ENCODE measurements around the gene EFCAB9. TPM values are rescaled to one million over a fixed set of nuclear protein-coding genes. Genes with fewer than 3 reads are reported as not detected.

EFCAB9 gene
- total RNA-seq, 2 donors from 2014 or later, result not detected

DNA sequence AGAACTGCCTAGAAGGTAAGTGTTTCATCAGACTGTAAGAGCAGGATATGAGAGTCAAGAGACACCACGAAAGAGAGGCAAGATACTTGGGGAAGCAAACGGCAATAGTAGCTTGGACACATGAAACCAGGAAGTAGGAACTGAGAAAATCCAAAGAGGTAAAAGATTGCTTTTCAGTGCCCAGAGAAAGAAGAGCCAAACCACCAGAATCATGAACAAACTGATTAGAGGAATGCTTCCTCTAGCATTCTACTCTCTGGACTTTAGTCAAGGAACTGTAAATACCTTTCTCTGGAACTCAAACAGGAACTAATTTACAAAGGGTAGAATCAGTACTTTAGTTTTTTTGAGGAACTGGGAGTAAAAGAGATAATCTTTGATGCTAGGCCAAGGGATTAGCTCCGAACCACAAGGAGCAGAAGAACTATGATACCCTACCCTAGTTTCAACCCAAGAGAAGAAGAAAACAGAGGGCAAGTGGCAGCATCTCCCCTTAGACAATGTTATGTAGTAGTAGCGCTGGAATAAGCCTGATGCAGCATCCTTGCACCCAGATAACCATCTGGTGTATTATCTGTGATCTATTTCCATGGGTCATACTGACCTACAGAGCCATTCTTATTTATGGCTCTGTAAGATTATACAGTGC lies 41.3 kb downstream of the EFCAB9 start:
- Mint-ChIP-seq H3K27ac (no peak overlapping the region), H3K9me3 (no peaks in the 10 kb centered on the region), H3K36me3 (ENCODE audit: low read depth) (peaks cover 36% of the 10 kb centered on the region), H3K4me1 (peaks cover 8% of the 10 kb centered on the region), H3K27me3 (ENCODE audit: insufficient read depth) (no peaks in the 10 kb centered on the region), H3K4me3 (no peak overlapping the region)
- DNase-seq, result no peak
- H3K36me3 ChIP-seq (ENCODE audit: control insufficient read depth, insufficient read depth, low read length), result peaks cover 41% of the 10 kb centered on the region
- TF ChIP-seq, protein P1, sequence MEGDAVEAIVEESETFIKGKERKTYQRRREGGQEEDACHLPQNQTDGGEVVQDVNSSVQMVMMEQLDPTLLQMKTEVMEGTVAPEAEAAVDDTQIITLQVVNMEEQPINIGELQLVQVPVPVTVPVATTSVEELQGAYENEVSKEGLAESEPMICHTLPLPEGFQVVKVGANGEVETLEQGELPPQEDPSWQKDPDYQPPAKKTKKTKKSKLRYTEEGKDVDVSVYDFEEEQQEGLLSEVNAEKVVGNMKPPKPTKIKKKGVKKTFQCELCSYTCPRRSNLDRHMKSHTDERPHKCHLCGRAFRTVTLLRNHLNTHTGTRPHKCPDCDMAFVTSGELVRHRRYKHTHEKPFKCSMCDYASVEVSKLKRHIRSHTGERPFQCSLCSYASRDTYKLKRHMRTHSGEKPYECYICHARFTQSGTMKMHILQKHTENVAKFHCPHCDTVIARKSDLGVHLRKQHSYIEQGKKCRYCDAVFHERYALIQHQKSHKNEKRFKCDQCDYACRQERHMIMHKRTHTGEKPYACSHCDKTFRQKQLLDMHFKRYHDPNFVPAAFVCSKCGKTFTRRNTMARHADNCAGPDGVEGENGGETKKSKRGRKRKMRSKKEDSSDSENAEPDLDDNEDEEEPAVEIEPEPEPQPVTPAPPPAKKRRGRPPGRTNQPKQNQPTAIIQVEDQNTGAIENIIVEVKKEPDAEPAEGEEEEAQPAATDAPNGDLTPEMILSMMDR (conservative IDR thresholded peaks at IDR 0.05), result no peak
- no peak overlapping the region for H3K27ac ChIP-seq (ENCODE audit: low read depth, low read length)
- no peaks in the 10 kb centered on the region for H3K9me3 ChIP-seq (ENCODE audit: control insufficient read depth, low read length)
- peaks cover 4% of the 10 kb centered on the region for H3K4me1 ChIP-seq (ENCODE audit: control insufficient read depth, insufficient read depth, low read length)
- H3K27me3 ChIP-seq (ENCODE audit: control insufficient read depth, insufficient read depth, low read length, poor library complexity, severe bottlenecking), result no peaks in the 10 kb centered on the region
- 67% methylated on average over 3 of the region's 4 CpGs for WGBS, 2 experiments (ENCODE audit: insufficient coverage in 1 of 2, insufficient read length in 1 of 2)
- H3K4me3 ChIP-seq (ENCODE audit: low read length), result no peak overlapping the region
- no peak overlapping the region for H3K9ac ChIP-seq (ENCODE audit: extremely low read depth, low read length, poor library complexity, severe bottlenecking)

DNA sequence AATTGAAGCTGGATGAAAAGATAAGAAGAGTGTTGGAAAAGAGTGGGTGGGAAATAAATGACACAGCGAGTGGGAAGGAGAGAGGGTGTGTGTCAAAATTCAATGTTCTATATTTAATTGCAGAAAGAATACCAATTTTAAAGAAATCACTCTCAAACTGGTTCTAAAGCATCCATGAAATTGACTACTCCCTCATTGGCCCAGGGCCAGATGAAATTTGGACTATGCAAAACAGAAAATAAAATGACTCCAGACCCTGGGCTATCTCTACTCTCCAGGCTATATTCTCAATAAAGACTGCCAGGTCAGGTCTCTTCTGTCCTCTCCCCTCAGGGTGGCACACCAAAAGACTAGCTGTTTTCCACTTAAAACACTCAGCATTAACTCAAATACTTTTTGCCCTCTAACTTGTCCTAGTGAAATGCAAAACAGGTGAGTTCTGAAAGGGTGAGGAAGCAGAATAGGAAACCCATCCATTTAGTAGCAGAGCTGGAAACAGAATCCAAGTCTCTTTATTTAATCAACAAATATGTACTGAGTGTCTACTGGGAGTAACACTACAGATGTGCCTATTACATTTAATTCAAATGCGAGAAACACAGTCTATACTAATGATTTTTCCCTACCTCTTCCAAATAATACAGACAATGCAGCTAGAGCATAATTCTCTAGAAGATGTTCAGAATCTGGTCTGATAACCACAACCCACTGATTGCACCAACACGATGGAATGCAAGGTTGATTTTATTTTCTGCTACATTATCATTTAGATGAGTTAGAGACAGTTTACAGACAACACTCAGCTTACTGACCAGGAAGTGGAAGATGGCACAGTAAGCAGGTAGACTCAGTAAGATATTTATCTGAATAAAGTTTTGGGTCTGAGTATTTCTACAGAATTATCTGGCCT lies 42.1 kb downstream of the EFCAB9 start:
- no peak overlapping the region for H3K4me3 Mint-ChIP-seq
- TF ChIP-seq, protein P1 (conservative IDR thresholded peaks at IDR 0.05), result no peak
- WGBS, 2 experiments (ENCODE audit: insufficient coverage in 1 of 2, insufficient read length in 1 of 2), result 82 to 100% methylated on average over 1 to 3 of the region's 3 CpGs
- no peak overlapping the region for H3K27ac ChIP-seq (ENCODE audit: low read depth, low read length)
- H3K4me3 ChIP-seq (ENCODE audit: low read length), result no peak overlapping the region
- no peaks in the 10 kb centered on the region for H3K27me3 ChIP-seq (ENCODE audit: control insufficient read depth, insufficient read depth, low read length, poor library complexity, severe bottlenecking)
- peaks cover 11% of the 10 kb centered on the region for H3K4me1 Mint-ChIP-seq
- peaks cover 33% of the 10 kb centered on the region for H3K36me3 ChIP-seq (ENCODE audit: control insufficient read depth, insufficient read depth, low read length)
- H3K27ac Mint-ChIP-seq, result no peak overlapping the region
- no peak overlapping the region for H3K9ac ChIP-seq (ENCODE audit: extremely low read depth, low read length, poor library complexity, severe bottlenecking)
- no peaks in the 10 kb centered on the region for H3K9me3 Mint-ChIP-seq
- H3K36me3 Mint-ChIP-seq (ENCODE audit: low read depth), result peaks cover 28% of the 10 kb centered on the region
- H3K27me3 Mint-ChIP-seq (ENCODE audit: insufficient read depth), result no peaks in the 10 kb centered on the region
- DNase-seq, result no peak
- H3K4me1 ChIP-seq (ENCODE audit: control insufficient read depth, insufficient read depth, low read length), result peaks cover 4% of the 10 kb centered on the region
- H3K9me3 ChIP-seq (ENCODE audit: control insufficient read depth, low read length), result no peaks in the 10 kb centered on the region

DNA sequence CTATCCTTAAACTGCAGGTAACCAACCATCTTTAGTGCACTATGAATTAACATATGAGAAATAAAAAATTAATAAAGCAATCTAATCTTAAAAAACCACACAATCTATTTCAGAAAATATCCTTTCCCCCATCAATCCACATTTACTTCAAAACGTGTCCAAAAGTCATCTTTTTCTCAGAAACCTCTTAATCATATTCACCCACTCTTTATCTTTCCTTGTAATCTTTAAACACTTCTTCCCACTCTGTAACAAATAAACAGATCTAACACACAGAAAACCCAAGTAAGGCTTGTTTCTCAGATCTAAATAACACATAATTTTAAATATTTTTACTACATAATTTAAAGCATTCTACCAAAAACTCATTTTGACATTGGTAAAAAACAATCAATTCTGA lies 44.4 kb downstream of the EFCAB9 start:
- no peak for DNase-seq
- H3K27ac ChIP-seq (ENCODE audit: low read depth, low read length), result no peak overlapping the region
- H3K4me1 ChIP-seq (ENCODE audit: control insufficient read depth, insufficient read depth, low read length), result peaks cover 4% of the 10 kb centered on the region
- H3K4me3 Mint-ChIP-seq, result no peak overlapping the region
- H3K4me3 ChIP-seq (ENCODE audit: low read length), result no peak overlapping the region
- TF ChIP-seq, protein P1 (conservative IDR thresholded peaks at IDR 0.05), result no peak
- peaks cover 21% of the 10 kb centered on the region for H3K36me3 ChIP-seq (ENCODE audit: control insufficient read depth, insufficient read depth, low read length)
- H3K27me3 Mint-ChIP-seq (ENCODE audit: insufficient read depth), result no peaks in the 10 kb centered on the region
- H3K27me3 ChIP-seq (ENCODE audit: control insufficient read depth, insufficient read depth, low read length, poor library complexity, severe bottlenecking), result no peaks in the 10 kb centered on the region
- peaks cover 20% of the 10 kb centered on the region for H3K36me3 Mint-ChIP-seq (ENCODE audit: low read depth)
- no peaks in the 10 kb centered on the region for H3K9me3 Mint-ChIP-seq
- no peak overlapping the region for H3K9ac ChIP-seq (ENCODE audit: extremely low read depth, low read length, poor library complexity, severe bottlenecking)
- H3K9me3 ChIP-seq (ENCODE audit: control insufficient read depth, low read length), result no peaks in the 10 kb centered on the region
- H3K4me1 Mint-ChIP-seq, result peaks cover 11% of the 10 kb centered on the region
- H3K27ac Mint-ChIP-seq, result no peak overlapping the region
- WGBS, 2 experiments (ENCODE audit: insufficient coverage in 1 of 2, insufficient read length in 1 of 2), result 85 to 86% methylated on average over 1 of the region's 1 CpG
